Endothelial cell (in vitro differentiated cells): ENCODE results near the gene HRH2. TPM values are rescaled to one million over a fixed set of nuclear protein-coding genes. Genes with fewer than 3 reads are reported as not detected.
"Not testable (repeated sequence)": the region's sequence is repeated elsewhere in the genome, so short reads cannot be mapped to it uniquely, and the experiment has no call there.

Experiments used
- DNase-seq: peaks from one replicate; pipeline ENCODE4 v3.0.0; 2021; ENCODE audit warnings: low spot score
- H3K27ac Mint-ChIP-seq: one replicate; pipeline ENCODE4 v1.8.0; 2021; ENCODE audit warnings: mixed read lengths, inconsistent platforms; ENCODE audit not compliant: unreplicated experiment
- H3K27me3 Mint-ChIP-seq: one replicate; pipeline ENCODE4 v1.8.0; 2021; ENCODE audit warnings: mild to moderate bottlenecking, moderate library complexity, mixed read lengths, inconsistent platforms; ENCODE audit not compliant: unreplicated experiment
- H3K36me3 Mint-ChIP-seq: one replicate; pipeline ENCODE4 v1.8.0; 2021; ENCODE audit warnings: mild to moderate bottlenecking, low read depth, mixed read lengths, inconsistent platforms; ENCODE audit not compliant: unreplicated experiment
- H3K4me1 Mint-ChIP-seq: one replicate; pipeline ENCODE4 v1.8.0; 2021; ENCODE audit warnings: mild to moderate bottlenecking, mixed read lengths, inconsistent platforms; ENCODE audit not compliant: unreplicated experiment
- H3K4me3 Mint-ChIP-seq: one replicate; pipeline ENCODE4 v1.8.0; 2021; ENCODE audit warnings: mild to moderate bottlenecking, mixed read lengths, inconsistent platforms; ENCODE audit not compliant: unreplicated experiment
- H3K9me3 Mint-ChIP-seq: one replicate; pipeline ENCODE4 v1.8.0; 2021; ENCODE audit warnings: mixed read lengths, inconsistent platforms; ENCODE audit not compliant: unreplicated experiment
- total RNA-seq: library from RNA; stranded (reverse); fragmentation: NEBNext Ultra II Directional; extraction: Animal tissue kit (Norgen Biotek cat#: 25700); gene quantifications from one replicate; pipeline ENCODE4 v1.2.1, GENCODE V29; 2021; ENCODE audit not compliant: unreplicated experiment
- TF ChIP-seq, protein P1 (sequence below): fragments of 200-600 bp; sonication (generic); IDR thresholded peaks from one replicate; pipeline ENCODE4 v1.5.0; 2021; ENCODE audit warnings: antibody characterized with exemption; ENCODE audit not compliant: unreplicated experiment

Gene HRH2
- total RNA-seq, 1 donor from 2014 or later: 0.41 TPM

DNA sequence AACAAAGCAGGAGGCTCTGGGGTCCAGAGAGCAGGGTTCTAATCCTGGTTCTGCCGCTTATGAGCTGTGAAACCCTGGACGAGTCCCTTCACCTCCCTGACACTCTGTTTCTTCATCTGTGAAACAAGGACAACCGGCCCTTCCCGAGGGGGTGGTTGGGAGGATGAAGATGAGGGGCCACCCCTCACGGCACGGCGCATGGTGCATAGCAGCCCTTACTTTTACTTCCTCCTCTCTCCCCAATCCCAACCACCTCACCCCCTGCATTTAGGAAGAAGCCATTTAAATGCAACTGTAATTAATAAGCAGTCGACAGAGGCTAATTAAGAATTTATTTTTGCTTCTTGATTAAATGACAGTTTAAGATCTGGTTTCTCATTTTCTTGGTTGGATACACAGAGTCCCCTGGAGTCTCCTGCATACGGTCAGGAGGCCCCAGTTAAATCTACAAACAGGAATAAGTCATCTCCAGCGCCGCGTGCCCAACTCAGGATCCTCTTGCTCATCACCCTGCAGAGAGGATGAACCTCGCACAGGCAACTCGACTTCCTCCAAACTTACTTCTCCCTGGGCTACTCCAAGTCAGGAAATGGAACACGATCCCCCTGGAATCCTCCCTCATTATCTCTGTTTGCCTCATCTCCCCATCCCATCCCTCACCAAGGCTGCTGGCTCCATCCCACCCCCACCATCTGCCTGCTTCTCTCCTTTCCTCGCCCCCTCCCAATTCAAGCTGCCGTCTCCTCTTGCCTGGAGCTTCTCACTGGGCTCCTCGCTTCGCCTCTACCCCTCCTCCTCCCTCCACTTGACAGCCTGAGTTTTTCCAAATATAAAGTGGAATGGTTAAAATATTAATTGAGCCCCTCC lies 95.9 kb downstream of the HRH2 start:
- Mint-ChIP-seq H3K36me3 (no peaks in the 10 kb centered on the region), H3K27me3 (no peaks in the 10 kb centered on the region), H3K9me3 (no peaks in the 10 kb centered on the region), H3K4me1 (no peaks in the 10 kb centered on the region), H3K27ac (no peak overlapping the region), H3K4me3 (no peak overlapping the region)
- TF ChIP-seq, protein P1, sequence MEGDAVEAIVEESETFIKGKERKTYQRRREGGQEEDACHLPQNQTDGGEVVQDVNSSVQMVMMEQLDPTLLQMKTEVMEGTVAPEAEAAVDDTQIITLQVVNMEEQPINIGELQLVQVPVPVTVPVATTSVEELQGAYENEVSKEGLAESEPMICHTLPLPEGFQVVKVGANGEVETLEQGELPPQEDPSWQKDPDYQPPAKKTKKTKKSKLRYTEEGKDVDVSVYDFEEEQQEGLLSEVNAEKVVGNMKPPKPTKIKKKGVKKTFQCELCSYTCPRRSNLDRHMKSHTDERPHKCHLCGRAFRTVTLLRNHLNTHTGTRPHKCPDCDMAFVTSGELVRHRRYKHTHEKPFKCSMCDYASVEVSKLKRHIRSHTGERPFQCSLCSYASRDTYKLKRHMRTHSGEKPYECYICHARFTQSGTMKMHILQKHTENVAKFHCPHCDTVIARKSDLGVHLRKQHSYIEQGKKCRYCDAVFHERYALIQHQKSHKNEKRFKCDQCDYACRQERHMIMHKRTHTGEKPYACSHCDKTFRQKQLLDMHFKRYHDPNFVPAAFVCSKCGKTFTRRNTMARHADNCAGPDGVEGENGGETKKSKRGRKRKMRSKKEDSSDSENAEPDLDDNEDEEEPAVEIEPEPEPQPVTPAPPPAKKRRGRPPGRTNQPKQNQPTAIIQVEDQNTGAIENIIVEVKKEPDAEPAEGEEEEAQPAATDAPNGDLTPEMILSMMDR: no peak
- DNase-seq: no peak

DNA sequence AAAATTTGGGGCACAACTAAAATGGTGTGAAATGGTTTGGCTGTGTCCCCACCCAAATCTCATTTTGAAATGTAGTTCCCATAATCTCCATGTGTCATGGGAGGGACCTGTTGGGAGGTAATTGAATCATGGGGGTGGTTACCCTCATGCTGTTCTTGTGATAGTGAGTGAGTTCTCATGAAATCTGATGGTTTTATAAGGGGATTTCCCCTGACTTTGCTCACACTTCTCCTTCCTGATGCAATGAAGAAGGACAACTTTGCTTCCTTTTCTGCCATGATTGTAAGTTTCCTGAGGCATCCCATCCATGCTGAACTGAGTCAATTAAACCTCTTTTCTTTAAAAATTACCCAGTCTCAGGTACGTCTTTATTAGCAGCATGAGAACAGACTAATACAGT lies 102.1 kb downstream of the HRH2 start:
- H3K4me3 Mint-ChIP-seq, H3K36me3 Mint-ChIP-seq, H3K27ac Mint-ChIP-seq, H3K27me3 Mint-ChIP-seq, DNase-seq, H3K9me3 Mint-ChIP-seq, H3K4me1 Mint-ChIP-seq: not testable (repeated sequence)

Other genes with a start within 250 kb of the HRH2 start
- gene DRD1, start 213.9 kb upstream of the HRH2 start, total RNA-seq: 0.18 TPM
- 53.9 TPM for gene SFXN1, start 179.5 kb upstream of the HRH2 start, total RNA-seq
- 0.05 TPM for gene CPLX2, start 213.5 kb downstream of the HRH2 start, total RNA-seq